Measurements from ENCODE around the gene CDRT15. TPM values are rescaled to one million over a fixed set of nuclear protein-coding genes. Genes with fewer than 3 reads are reported as not detected.
"Not testable (repeated sequence)": the region's sequence is repeated elsewhere in the genome, so short reads cannot be mapped to it uniquely, and the experiment has no call there.

The CDRT15 gene
- polyA plus RNA-seq, 1 experiment = not detected

- H3K27ac ChIP-seq (ENCODE audit: low read depth, low read length) = no peak overlapping the region
- H3K4me3 ChIP-seq (ENCODE audit: low read depth, low read length) = no peak overlapping the region
- CTCF ChIA-PET = no interaction called here
- DNase-seq (ENCODE audit: low read depth, low spot score) = no peak
- H3K9me3 ChIP-seq (ENCODE audit: control insufficient read depth, insufficient read depth, low read length) = no peaks in the 10 kb centered on the region
- no peak for TF ChIP-seq CTCF (IDR thresholded peaks at IDR 0.05; ENCODE audit: low read depth, low read length)
- peaks cover 10% of the 10 kb centered on the region for H3K27me3 ChIP-seq (ENCODE audit: control insufficient read depth, insufficient read depth, low read length)
- POLR2A ChIA-PET = no interaction called here
These were observed 32.8 kb upstream of the CDRT15 start for GRCh38 chr17:14269473-14269872.

GRCh38 chr17:14268264-14268663 lies 31.6 kb upstream of the CDRT15 start:
- no peak for TF ChIP-seq CTCF (IDR thresholded peaks at IDR 0.05; ENCODE audit: low read depth, low read length)
- Histone ChIP-seq H3K27ac (ENCODE audit: low read depth, low read length) (no peak overlapping the region), H3K9me3 (ENCODE audit: control insufficient read depth, insufficient read depth, low read length) (no peaks in the 10 kb centered on the region), H3K4me3 (ENCODE audit: low read depth, low read length) (no peak overlapping the region), H3K27me3 (ENCODE audit: control insufficient read depth, insufficient read depth, low read length) (peaks cover 10% of the 10 kb centered on the region)
- ChIA-PET CTCF (no interaction called here), POLR2A (no interaction called here)
- no peak for DNase-seq (ENCODE audit: low read depth, low spot score)

DNA sequence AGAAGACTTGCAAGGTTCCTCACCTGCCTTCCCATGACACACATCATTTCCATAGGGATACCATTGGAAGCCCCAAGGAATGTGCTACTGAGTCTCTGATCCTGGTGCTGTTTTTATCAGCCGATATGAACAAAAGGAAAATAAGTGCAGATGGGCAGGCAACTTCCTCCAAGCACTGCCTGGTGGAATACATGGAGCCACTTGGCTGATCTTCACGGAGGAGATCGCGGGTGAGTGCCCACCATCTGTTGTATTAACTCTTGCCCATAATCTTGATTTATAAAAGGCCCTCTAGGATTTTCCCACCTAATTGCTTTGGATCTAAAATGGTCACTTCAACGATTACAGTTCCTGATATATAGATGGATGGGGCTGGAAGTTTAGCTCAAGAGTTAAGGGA lies 24.7 kb upstream of the CDRT15 start:
- CTCF ChIA-PET = no interaction called here
- Histone ChIP-seq H3K27ac (ENCODE audit: low read depth, low read length) (no peak overlapping the region), H3K4me3 (ENCODE audit: low read depth, low read length) (no peak overlapping the region), H3K27me3 (ENCODE audit: control insufficient read depth, insufficient read depth, low read length) (peaks cover 8% of the 10 kb centered on the region), H3K9me3 (ENCODE audit: control insufficient read depth, insufficient read depth, low read length) (no peaks in the 10 kb centered on the region)
- POLR2A ChIA-PET = no interaction called here
- TF ChIP-seq CTCF (IDR thresholded peaks at IDR 0.05; ENCODE audit: low read depth, low read length) = no peak
- no peak for DNase-seq (ENCODE audit: low read depth, low spot score)

GRCh38 chr17:14245629-14246028 lies 9.0 kb upstream of the CDRT15 start:
- TF ChIP-seq CTCF (IDR thresholded peaks at IDR 0.05; ENCODE audit: low read depth, low read length) = no peak
- Histone ChIP-seq H3K27me3 (ENCODE audit: control insufficient read depth, insufficient read depth, low read length) (peaks cover 5% of the 10 kb centered on the region), H3K4me3 (ENCODE audit: low read depth, low read length) (no peak overlapping the region), H3K9me3 (ENCODE audit: control insufficient read depth, insufficient read depth, low read length) (no peaks in the 10 kb centered on the region), H3K27ac (ENCODE audit: low read depth, low read length) (no peak overlapping the region)
- ChIA-PET CTCF (interaction anchor here (0.7 kb wide), 1 partner anchor 1229 kb away, joined by 3 read pairs; no protein-coding TSS in a partner anchor), POLR2A (no interaction called here)
- no peak for DNase-seq (ENCODE audit: low read depth, low spot score)

DNA sequence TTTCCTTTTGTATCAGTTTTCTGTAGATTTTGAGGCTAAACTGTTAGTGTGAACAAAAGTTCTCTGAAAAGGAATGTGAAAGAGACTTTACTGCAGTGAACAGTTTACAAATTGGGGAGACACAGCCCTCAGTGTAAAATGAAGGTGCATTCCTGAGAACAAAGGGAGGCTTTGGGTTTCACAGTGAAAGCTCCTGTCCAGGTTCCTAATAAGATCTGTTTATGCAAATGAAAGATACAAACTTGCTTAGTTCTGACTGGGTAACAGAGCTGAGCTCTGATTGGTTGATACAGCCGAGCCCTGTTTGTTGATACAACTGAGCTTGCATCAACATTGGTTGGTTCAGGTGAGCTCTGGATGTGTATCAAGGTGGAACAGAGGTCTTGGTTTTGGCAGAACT lies 8.3 kb upstream of the CDRT15 start:
- H3K27me3 ChIP-seq (ENCODE audit: control insufficient read depth, insufficient read depth, low read length) = peaks cover 5% of the 10 kb centered on the region
- ChIA-PET CTCF (no interaction called here), POLR2A (no interaction called here)
- no peak overlapping the region for H3K4me3 ChIP-seq (ENCODE audit: low read depth, low read length)
- no peak for TF ChIP-seq CTCF (IDR thresholded peaks at IDR 0.05; ENCODE audit: low read depth, low read length)
- DNase-seq (ENCODE audit: low read depth, low spot score) = no peak
- no peak overlapping the region for H3K27ac ChIP-seq (ENCODE audit: low read depth, low read length)
- no peaks in the 10 kb centered on the region for H3K9me3 ChIP-seq (ENCODE audit: control insufficient read depth, insufficient read depth, low read length)

DNA sequence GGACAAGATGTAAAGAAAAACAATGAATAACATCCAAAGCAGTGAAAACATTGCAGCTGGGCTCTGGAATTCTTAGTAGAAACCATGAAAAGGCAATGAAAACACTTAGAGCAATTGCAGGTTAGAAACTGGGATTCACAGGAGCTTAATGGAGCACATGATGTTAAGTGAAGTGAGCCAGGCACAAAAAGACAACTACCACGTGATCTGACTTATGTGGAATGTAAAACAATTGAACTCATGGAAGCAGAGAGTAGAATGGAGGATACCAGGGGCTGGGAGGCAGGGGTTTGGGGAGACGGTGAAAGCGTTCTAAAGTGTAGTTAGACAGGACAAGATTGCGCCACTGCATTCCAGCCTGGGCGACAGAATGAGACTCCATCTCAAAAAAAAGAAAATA lies 2.6 kb upstream of the CDRT15 start:
- POLR2A ChIA-PET; H3K4me3 ChIP-seq (ENCODE audit: low read depth, low read length); H3K9me3 ChIP-seq (ENCODE audit: control insufficient read depth, insufficient read depth, low read length); CTCF ChIA-PET; DNase-seq (ENCODE audit: low read depth, low spot score); H3K27me3 ChIP-seq (ENCODE audit: control insufficient read depth, insufficient read depth, low read length); H3K27ac ChIP-seq (ENCODE audit: low read depth, low read length): not testable (repeated sequence)

GRCh38 chr17:14236032-14236431 lies 630 bp downstream of the CDRT15 start:
- POLR2A ChIA-PET; H3K9me3 ChIP-seq (ENCODE audit: control insufficient read depth, insufficient read depth, low read length); H3K27ac ChIP-seq (ENCODE audit: low read depth, low read length); H3K27me3 ChIP-seq (ENCODE audit: control insufficient read depth, insufficient read depth, low read length); CTCF ChIA-PET; H3K4me3 ChIP-seq (ENCODE audit: low read depth, low read length); DNase-seq (ENCODE audit: low read depth, low spot score): not testable (repeated sequence)

DNA sequence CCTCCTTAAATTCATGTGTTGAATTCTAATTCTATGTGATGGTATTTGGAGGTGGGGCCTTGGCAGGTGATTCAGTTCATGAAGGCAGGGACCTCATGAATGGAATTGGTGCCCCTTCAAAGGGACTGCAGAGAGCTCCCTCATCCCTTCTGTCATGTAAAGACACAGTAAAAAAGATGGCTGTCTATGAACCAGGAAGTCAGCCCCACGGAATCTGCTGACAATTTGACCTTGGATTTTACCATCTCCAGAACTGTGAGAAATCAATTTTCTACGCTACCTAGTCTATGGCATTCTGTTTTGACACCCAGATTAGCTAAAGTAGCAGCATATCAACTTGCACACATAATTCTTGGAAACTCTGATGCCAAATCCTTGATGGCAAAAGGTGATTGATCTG lies 1.6 kb downstream of the CDRT15 start:
- H3K27ac ChIP-seq (ENCODE audit: low read depth, low read length); POLR2A ChIA-PET; CTCF ChIA-PET; DNase-seq (ENCODE audit: low read depth, low spot score); H3K4me3 ChIP-seq (ENCODE audit: low read depth, low read length); H3K9me3 ChIP-seq (ENCODE audit: control insufficient read depth, insufficient read depth, low read length); H3K27me3 ChIP-seq (ENCODE audit: control insufficient read depth, insufficient read depth, low read length): not testable (repeated sequence)

Measured in AG04450 (cell line).